RWPE1 (cell line): Measurements from ENCODE around the gene PLEKHH3.

Experiments used
- CTCF ChIA-PET: fragments of 350-600 bp; sonication (Branson Sonifier 250); formaldehyde crosslinking; extraction: SDS; loops from one replicate; lab custom pipeline; 2021; lab: Yijun Ruan, JAX
- POLR2A ChIA-PET: fragments of 400-600 bp; formaldehyde crosslinking; extraction: SDS; loops from one replicate; lab custom pipeline; 2020; ENCODE audit warnings: antibody characterized with exemption; ENCODE audit not compliant: low non-redundant PET; lab: Yijun Ruan, JAX
- DNase-seq: peaks from one replicate; pipeline ENCODE4 v3.0.0; 2012; ENCODE audit warnings: low spot score
- H3K27ac ChIP-seq: fragments of 450-650 bp; 2 replicates; pipeline ENCODE4 v1.5.1; 2017
- TF ChIP-seq, protein P1 (sequence below): fragments of 450-650 bp; conservative IDR thresholded peaks from 2 replicates; pipeline ENCODE4 v1.5.1; 2017; ENCODE audit warnings: low read depth, mild to moderate bottlenecking

Gene PLEKHH3

DNA sequence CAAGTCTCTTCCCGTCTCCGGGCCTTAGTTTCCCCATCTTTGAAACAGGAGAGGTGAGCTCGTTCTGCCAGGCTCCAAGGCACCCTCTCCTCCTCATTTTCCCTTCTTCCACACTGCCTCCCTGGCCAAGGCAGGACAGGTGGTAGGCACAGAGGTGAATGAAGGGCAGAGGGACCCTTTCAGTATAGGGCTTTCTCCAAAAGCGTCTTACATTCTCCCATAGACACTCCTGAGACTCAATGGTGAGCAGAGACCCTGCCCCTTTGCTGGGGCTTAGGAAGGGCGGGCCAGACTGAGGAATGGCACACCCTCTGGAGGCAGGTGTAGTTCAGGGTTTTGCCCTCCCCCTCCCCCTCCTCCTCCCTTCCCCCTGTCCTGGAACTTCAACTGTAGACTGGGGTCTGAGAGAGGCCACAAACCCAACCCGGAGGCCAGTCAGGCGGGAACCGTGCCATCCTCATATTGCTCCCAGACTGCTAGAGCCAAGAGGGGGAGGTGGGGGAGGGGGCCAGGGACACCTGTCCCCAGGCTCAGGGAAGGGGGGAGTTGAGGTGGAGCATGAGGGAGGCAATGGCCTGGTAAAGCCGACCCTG is 1.9 kb downstream of the PLEKHH3 start:
- peak overlapping the region; percentile 99 for H3K27ac ChIP-seq
- no peak for DNase-seq
- TF ChIP-seq, protein P1, sequence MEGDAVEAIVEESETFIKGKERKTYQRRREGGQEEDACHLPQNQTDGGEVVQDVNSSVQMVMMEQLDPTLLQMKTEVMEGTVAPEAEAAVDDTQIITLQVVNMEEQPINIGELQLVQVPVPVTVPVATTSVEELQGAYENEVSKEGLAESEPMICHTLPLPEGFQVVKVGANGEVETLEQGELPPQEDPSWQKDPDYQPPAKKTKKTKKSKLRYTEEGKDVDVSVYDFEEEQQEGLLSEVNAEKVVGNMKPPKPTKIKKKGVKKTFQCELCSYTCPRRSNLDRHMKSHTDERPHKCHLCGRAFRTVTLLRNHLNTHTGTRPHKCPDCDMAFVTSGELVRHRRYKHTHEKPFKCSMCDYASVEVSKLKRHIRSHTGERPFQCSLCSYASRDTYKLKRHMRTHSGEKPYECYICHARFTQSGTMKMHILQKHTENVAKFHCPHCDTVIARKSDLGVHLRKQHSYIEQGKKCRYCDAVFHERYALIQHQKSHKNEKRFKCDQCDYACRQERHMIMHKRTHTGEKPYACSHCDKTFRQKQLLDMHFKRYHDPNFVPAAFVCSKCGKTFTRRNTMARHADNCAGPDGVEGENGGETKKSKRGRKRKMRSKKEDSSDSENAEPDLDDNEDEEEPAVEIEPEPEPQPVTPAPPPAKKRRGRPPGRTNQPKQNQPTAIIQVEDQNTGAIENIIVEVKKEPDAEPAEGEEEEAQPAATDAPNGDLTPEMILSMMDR: no peak
- POLR2A ChIA-PET: interaction anchor here (0.8 kb wide), 1 partner anchor 11 kb away, joined by 3 read pairs; no protein-coding TSS in a partner anchor
- CTCF ChIA-PET: interaction anchor here (0.6 to 5.7 kb wide), 5 partner anchors 13 to 104 kb away, joined by 3 to 22 read pairs (median 8); no protein-coding TSS in a partner anchor

DNA sequence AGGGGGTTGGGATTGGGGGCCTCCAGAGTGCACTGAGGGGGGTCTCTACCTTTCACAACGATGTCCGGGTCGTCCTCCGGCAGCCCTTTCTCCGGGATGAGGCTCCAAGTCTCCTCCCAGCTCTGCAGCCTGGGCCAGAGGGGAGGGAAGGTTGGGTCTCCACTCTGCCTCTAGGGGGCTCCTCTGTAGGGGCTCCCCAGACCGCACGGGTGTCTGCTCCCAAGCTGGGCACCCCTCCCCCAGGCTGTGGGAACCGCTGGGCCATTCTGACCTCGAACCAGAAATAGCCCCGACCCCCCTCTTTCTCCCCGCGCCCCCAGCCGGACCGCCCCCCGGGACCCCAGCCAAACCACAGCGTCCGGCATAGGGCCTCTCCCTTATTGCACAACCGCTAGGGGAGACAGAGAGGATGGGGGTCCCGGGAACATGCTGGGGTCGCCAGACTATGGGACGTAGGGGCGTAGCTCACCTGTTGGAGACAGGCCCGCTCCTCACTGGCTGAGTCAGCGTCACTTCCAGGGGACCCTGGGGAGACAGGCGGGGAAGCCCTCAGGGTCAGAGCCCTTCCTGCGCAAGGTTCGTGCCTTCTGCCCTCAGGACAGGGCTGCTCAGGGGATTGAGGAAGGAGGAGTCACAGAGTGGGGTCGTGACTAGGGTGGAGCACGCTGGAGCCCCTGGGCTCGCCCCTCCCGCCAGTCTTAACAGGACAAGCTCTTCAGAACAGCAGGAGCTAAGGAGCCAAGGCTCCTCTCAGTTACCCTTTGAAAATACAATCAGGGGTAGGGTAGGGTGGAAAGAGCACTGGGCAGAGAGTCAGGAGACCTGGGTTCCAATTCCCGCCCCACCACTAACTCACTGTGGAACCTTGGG is 2.7 kb downstream of the PLEKHH3 start:
- H3K27ac ChIP-seq: peak overlapping the region; percentile 99
- peak; percentile 52 for DNase-seq
- ChIA-PET POLR2A (interaction anchor here (0.8 kb wide), 1 partner anchor 10 kb away, joined by 3 read pairs; no protein-coding TSS in a partner anchor), CTCF (interaction anchor here (0.8 to 5.7 kb wide), 6 partner anchors 9 to 96 kb away, joined by 3 to 22 read pairs (median 7); no protein-coding TSS in a partner anchor)
- TF ChIP-seq, protein P1: peak; percentile 54

DNA sequence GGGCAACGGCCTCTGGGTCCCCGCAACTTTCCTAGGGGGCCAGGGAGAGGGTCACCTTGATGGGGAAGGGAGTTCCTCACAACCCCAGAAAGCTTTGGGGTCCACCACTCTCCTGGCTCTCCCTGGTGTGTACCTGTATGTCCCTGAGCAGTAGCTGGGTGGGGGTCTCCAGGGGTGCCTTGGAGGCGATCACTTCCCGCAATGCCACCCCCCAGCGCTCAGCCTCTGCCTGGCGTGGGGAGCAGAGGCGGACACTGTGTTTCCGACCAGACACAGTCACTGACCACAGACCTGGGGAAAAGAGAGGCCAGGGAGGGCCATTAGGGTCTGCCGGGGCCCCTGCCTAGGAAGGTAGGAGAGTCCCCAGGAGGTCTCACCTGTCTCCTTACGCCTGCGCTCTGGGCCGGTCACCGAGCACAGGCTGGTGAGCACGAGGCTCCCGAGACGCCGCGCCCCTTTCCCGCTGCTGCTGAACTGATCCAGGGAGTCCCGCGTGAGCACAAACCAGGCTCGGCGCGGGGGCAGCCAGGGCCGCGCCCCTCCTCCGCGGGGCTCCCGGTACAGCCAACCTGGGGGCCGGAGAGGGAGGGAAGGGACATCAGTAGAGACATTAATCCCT is 3.4 kb downstream of the PLEKHH3 start:
- POLR2A ChIA-PET: no interaction called here
- no peak for DNase-seq
- peak overlapping the region; percentile 99 for H3K27ac ChIP-seq
- TF ChIP-seq, protein P1: no peak
- CTCF ChIA-PET: interaction anchor here (0.8 to 5.7 kb wide), 5 partner anchors 10 to 95 kb away, joined by 3 to 22 read pairs (median 8); no protein-coding TSS in a partner anchor

DNA sequence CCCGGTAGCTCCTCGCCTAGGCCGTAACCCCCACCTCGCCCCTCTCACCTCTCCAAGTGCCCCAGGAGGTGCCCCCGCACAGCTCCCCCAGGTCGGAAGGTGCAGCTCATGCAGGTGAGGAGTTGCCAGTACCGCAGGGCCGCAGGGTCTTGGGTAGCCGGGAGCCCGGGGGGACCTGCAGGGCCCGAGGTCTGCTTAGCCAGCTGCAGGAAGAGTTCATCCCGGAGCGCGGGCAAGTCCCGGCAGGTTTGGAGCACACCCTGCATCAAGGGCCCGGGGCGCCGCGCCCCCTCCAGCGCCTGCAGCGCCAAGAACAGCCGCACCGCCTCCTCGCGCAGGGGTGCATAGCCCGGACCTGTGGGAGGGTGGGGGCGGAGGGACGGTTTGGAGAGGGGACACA is 4.8 kb downstream of the PLEKHH3 start:
- DNase-seq: peak; percentile 55
- ChIA-PET POLR2A (interaction anchor here (1.1 kb wide), 1 partner anchor 13 kb away, joined by 6 read pairs; the partner anchor contains the start of gene TUBG2), CTCF (interaction anchor here (0.6 to 5.7 kb wide), 4 partner anchors 11 to 188 kb away, joined by 3 to 22 read pairs (median 8); no protein-coding TSS in a partner anchor)
- H3K27ac ChIP-seq: peak overlapping the region; percentile 99
- TF ChIP-seq, protein P1: no peak

DNA sequence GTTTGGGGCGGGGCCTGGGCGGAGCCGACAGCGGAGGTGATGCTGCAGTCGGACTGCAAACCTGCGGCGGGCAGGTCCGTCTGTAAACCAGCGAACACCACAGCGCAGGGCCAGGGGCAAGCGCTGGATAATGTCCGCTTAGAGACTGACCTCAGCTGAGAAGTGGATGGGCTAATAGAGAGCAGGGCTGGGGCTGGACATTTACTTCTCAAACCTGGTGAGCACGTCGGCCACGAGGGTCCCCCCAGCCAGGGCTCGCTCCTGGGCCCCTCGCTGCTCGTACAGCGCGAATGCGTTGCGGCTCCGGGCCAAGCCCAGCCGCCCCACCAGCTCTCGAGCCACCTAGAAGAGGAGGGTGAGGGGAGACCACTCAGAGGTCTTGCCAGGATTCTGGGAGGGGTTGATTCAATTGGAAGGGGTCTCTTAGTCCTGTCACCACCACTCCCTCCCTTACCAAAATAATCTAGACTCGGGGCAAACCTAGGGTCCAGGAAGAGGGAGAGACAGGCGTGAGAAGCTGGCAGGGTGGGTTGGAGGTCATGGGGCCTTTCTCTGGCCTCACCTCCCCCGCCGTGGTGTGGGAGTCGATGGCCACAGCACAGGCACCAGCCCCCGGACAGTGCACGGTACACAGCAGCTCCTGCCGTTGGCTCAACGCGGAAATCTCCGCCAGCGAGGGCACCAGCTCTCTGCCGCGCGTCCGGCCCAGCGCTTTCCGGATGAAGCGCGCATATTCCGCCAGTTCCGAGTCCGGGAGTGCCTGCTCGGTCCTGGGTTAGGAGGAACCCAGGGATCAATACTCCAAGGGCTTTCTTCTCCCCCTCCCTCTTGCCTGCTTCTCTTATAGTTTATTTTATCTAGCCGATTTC is 5.8 kb downstream of the PLEKHH3 start:
- ChIA-PET POLR2A (interaction anchor here (0.6 to 1.1 kb wide), 2 partner anchors 12 to 625 kb away, joined by 3 to 6 read pairs; partner anchors contain the start of gene TUBG2), CTCF (interaction anchor here (1.3 kb wide), 1 partner anchor 53 kb away, joined by 4 read pairs; no protein-coding TSS in a partner anchor)
- no peak for DNase-seq
- peak overlapping the region; percentile 99 for H3K27ac ChIP-seq
- TF ChIP-seq, protein P1: no peak
